HUES6 (cell line): ENCODE measurements around the gene SMCHD1.
"Not testable (repeated sequence)": the region's sequence is repeated elsewhere in the genome, so short reads cannot be mapped to it uniquely, and the experiment has no call there.

Source experiments
- H3K27ac ChIP-seq: 2 replicates; pipeline ENCODE4 v1.7.0; 2013; ENCODE audit warnings: low read depth, mild to moderate bottlenecking, low read length, inconsistent platforms
- H3K27me3 ChIP-seq: 2 replicates; pipeline ENCODE4 v1.6.1; 2013; ENCODE audit warnings: low read length; ENCODE audit not compliant: control insufficient read depth, insufficient read depth
- H3K36me3 ChIP-seq: 2 replicates; pipeline ENCODE4 v1.6.1; 2013; ENCODE audit warnings: low read length; ENCODE audit not compliant: control insufficient read depth, insufficient read depth
- H3K4me1 ChIP-seq: 2 replicates; pipeline ENCODE4 v1.6.1; 2013; ENCODE audit warnings: low read length; ENCODE audit not compliant: control insufficient read depth, insufficient read depth
- H3K4me3 ChIP-seq: 2 replicates; pipeline ENCODE4 v1.5.1; 2013; ENCODE audit warnings: low read depth, low read length
- H3K9ac ChIP-seq: one replicate; pipeline ENCODE4 v1.6.1; 2013; ENCODE audit warnings: mild to moderate bottlenecking, low read length
- H3K9me3 ChIP-seq: 2 replicates; pipeline ENCODE4 v1.6.1; 2013; ENCODE audit warnings: low read depth, low read length; ENCODE audit not compliant: control insufficient read depth, insufficient read depth

Gene SMCHD1

GRCh38 chr18:2787225-2787624 lies 131.7 kb downstream of the SMCHD1 start:
- H3K27ac ChIP-seq = no peak overlapping the region
- H3K9ac ChIP-seq = no peak overlapping the region
- no peak overlapping the region for H3K4me3 ChIP-seq
- H3K36me3 ChIP-seq = peaks cover 53% of the 10 kb centered on the region
- no peaks in the 10 kb centered on the region for H3K4me1 ChIP-seq
- H3K9me3 ChIP-seq = no peaks in the 10 kb centered on the region
- no peaks in the 10 kb centered on the region for H3K27me3 ChIP-seq

- H3K4me1 ChIP-seq = no peaks in the 10 kb centered on the region
- H3K27ac ChIP-seq = no peak overlapping the region
- no peaks in the 10 kb centered on the region for H3K27me3 ChIP-seq
- H3K9ac ChIP-seq = no peak overlapping the region
- no peak overlapping the region for H3K4me3 ChIP-seq
- H3K9me3 ChIP-seq = no peaks in the 10 kb centered on the region
- H3K36me3 ChIP-seq = peaks cover 42% of the 10 kb centered on the region
These were observed 136.9 kb downstream of the SMCHD1 start for GRCh38 chr18:2792395-2792794.

- H3K9me3 ChIP-seq = no peaks in the 10 kb centered on the region
- no peaks in the 10 kb centered on the region for H3K4me1 ChIP-seq
- H3K9ac ChIP-seq = no peak overlapping the region
- H3K4me3 ChIP-seq = no peak overlapping the region
- H3K27ac ChIP-seq = no peak overlapping the region
- H3K36me3 ChIP-seq = peaks cover 39% of the 10 kb centered on the region
- H3K27me3 ChIP-seq = no peaks in the 10 kb centered on the region
These were observed 138.6 kb downstream of the SMCHD1 start for GRCh38 chr18:2794159-2794558.

DNA sequence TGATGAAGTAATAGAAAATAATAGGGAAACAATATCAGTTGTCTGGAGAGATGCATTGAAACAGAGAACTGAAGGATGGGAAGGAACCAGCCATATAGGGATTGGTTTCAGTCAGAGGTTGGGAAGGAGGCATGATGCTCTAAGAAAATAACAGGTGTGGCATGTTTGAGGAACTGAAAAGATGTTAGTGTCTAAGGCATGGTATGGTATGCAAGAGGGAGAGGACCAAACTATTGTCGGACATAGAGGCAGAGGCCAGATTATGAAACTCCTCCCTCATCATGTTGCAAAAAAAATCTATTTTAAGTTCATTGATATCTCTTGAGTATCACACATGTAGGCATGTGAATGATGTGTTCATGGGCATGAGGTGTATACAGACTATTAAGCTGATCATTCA lies 142.4 kb downstream of the SMCHD1 start:
- Histone ChIP-seq H3K9me3 (no peaks in the 10 kb centered on the region), H3K4me1 (no peaks in the 10 kb centered on the region), H3K4me3 (no peak overlapping the region), H3K27ac (no peak overlapping the region), H3K27me3 (no peaks in the 10 kb centered on the region), H3K36me3 (peaks cover 52% of the 10 kb centered on the region), H3K9ac (no peak overlapping the region)

DNA sequence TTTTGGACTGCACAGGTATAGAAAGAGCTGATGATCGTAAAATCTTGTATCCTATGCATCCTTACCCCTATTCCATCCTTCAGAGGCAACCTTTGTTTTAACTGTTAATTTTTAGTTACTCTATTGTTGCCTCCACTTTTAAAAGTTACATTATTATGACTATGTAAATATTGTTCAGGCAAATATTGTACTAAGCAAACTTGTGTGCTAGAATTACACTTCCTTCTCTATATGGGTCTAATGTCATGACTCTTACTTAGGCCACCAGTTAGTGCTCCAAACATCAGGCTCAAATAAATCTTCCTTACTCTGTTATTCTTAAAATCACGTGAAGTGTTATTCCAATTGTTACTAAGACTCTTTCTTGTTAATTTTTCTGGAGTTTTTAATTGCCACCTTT lies 143.8 kb downstream of the SMCHD1 start:
- no peak overlapping the region for H3K9ac ChIP-seq
- no peak overlapping the region for H3K27ac ChIP-seq
- no peaks in the 10 kb centered on the region for H3K9me3 ChIP-seq
- peaks cover 51% of the 10 kb centered on the region for H3K36me3 ChIP-seq
- H3K4me3 ChIP-seq = no peak overlapping the region
- H3K4me1 ChIP-seq = no peaks in the 10 kb centered on the region
- H3K27me3 ChIP-seq = no peaks in the 10 kb centered on the region

DNA sequence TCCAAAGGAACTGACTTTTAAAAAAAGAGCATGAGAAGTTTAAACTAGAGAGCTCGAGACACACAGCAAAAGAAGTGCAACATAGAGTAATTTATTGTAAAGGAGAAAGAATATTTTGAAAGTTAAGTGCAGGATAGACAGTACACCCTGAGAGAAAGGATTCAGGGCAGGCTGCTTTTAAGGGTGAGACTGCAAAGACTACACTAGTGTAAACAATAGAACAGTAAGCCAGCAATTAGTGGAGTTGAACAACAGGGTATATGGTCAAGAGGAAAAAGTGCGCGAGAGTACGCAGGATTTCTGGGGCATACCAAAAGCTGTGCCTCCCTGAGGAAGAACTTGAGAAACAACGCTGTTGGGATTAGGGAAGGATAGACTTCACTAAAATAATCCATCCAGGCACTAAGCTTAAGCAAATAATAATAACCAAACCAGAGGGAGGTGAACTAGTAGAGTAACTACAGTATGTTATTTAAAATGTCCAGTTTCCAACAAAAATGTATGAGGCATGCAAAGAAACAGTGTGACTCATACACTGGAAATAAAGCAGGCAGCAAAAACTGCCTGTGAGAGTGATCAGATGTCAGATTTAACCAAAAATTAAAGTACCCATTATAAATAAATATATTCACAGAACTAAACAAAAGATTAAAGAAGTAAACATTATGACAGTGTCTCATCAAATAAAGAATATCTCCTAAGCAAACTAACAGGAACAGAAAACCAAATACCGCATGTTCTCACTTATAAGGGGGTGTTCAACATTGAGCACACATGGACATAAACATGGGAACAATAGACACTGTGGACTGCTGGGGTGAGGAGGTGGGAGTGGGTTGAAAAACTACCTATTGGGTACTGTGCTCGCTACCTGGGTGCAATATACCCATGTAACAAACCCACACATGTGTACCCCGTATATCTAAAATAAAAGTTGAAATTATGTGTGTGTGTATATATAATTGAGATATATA lies 150.7 kb downstream of the SMCHD1 start:
- Histone ChIP-seq H3K9ac (no peak overlapping the region), H3K27ac (no peak overlapping the region), H3K27me3 (no peaks in the 10 kb centered on the region), H3K4me1 (no peaks in the 10 kb centered on the region; the same call in 1 of the 2 replicates), H3K4me3 (no peak overlapping the region), H3K36me3 (peaks cover 12% of the 10 kb centered on the region), H3K9me3 (peaks cover 14% of the 10 kb centered on the region)

DNA sequence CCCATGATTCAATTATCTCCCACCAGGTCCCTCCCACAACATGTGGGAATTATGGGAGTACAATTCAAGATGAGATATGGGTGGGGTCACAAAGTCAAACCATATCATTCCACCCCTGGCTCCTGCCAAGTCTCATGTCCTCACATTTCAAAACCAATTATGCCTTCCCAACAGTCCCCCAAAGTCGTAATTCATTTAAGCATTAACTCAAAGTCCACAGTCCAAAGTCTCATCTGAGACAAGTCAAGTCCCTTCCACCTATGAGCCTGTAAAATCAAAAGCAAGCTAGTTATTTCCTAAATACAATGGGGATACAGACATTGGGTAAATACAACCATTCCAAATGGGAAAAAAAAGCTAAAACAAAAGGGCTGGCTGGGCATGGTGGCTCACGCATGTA lies 153.1 kb downstream of the SMCHD1 start:
- H3K4me1 ChIP-seq, H3K4me3 ChIP-seq, H3K9ac ChIP-seq, H3K27me3 ChIP-seq, H3K36me3 ChIP-seq, H3K27ac ChIP-seq: not testable (repeated sequence)
- H3K9me3 ChIP-seq = peaks cover 24% of the 10 kb centered on the region

DNA sequence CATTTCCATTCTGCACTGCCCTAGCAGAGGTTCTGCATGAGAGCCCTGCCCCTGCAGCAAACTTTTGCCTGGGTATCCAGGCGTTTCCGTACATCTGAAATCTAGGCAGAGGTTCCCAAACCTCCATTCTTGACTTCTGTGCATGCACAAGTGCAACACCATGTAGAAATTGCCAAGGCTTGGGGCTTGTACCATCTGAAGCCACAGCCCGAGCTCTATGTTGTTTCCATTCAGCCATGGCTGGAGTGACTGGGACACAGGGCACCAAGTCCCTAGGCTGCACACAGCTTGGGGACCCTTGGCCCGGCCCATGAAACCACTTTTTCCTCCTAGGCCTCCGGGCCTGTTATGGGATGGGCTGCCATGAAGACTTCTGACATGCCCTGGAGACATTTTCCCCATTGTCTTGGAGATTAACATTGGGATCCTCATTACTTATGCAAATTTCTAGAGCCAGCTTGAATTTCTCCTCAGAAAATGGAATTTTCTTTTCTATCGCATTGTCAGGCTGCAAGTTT lies 154.2 kb downstream of the SMCHD1 start:
- H3K4me3 ChIP-seq, H3K27ac ChIP-seq, H3K27me3 ChIP-seq, H3K36me3 ChIP-seq, H3K9ac ChIP-seq, H3K4me1 ChIP-seq: not testable (repeated sequence)
- peaks cover 30% of the 10 kb centered on the region for H3K9me3 ChIP-seq

DNA sequence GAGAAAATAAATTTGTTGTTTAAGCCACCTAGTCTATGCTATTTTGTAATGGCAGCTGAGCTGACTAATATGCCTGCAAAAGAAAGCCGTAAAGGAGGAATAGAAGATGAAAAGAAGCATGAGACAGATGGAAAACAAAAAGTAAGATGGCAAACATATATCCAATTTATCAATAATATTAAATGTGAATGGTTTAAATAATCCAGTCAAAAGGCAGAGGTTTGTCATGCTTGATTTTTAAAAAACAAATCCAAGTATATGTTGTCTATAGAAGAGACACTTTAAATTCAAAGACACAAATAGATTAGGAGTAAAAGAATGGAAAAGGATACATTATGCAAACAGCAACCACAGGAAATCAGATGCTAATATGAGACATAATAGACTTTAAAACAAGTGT lies 155.9 kb downstream of the SMCHD1 start:
- H3K4me3 ChIP-seq = no peak overlapping the region
- H3K4me1 ChIP-seq = no peaks in the 10 kb centered on the region
- no peak overlapping the region for H3K9ac ChIP-seq
- no peaks in the 10 kb centered on the region for H3K27me3 ChIP-seq
- no peaks in the 10 kb centered on the region for H3K36me3 ChIP-seq
- H3K27ac ChIP-seq = no peak overlapping the region
- peaks cover 37% of the 10 kb centered on the region for H3K9me3 ChIP-seq

- no peak overlapping the region for H3K27ac ChIP-seq
- H3K4me1 ChIP-seq = peaks cover 2% of the 10 kb centered on the region; the same call in 1 of the 2 replicates
These were observed 159.4 kb downstream of the SMCHD1 start for GRCh38 chr18:2814928-2815327.

GRCh38 chr18:2818281-2818680 lies 162.8 kb downstream of the SMCHD1 start:
- H3K9ac ChIP-seq = no peak overlapping the region
- H3K9me3 ChIP-seq = peaks cover 12% of the 10 kb centered on the region; the same call in 1 of the 2 replicates
- H3K27me3 ChIP-seq = no peaks in the 10 kb centered on the region
- peaks cover 2% of the 10 kb centered on the region; the same call in 1 of the 2 replicates for H3K4me1 ChIP-seq
- no peak overlapping the region for H3K4me3 ChIP-seq
- H3K36me3 ChIP-seq = no peaks in the 10 kb centered on the region
- no peak overlapping the region for H3K27ac ChIP-seq

More at GRCh38 chr18:2814928-2815327, 159.4 kb downstream of the SMCHD1 start:
- Histone ChIP-seq H3K9ac (no peak overlapping the region), H3K9me3 (peaks cover 29% of the 10 kb centered on the region), H3K4me3 (no peak overlapping the region), H3K36me3 (no peaks in the 10 kb centered on the region), H3K27me3 (no peaks in the 10 kb centered on the region)
